HG03097 (cell line): ENCODE measurements around the gene ADAMTS3.
"Not testable (repeated sequence)": the region's sequence is repeated elsewhere in the genome, so short reads cannot be mapped to it uniquely, and the experiment has no call there.

Experiments
- ATAC-seq: cut with Tn5 transposase; IDR thresholded peaks from one replicate; pipeline ENCODE4 v1.9.1; 2021; ENCODE audit not compliant: unreplicated experiment, low FRiP score

The ADAMTS3 gene

GRCh38 chr4:72484981-72485380, 84.0 kb downstream of the ADAMTS3 start:
- no peak for ATAC-seq

DNA sequence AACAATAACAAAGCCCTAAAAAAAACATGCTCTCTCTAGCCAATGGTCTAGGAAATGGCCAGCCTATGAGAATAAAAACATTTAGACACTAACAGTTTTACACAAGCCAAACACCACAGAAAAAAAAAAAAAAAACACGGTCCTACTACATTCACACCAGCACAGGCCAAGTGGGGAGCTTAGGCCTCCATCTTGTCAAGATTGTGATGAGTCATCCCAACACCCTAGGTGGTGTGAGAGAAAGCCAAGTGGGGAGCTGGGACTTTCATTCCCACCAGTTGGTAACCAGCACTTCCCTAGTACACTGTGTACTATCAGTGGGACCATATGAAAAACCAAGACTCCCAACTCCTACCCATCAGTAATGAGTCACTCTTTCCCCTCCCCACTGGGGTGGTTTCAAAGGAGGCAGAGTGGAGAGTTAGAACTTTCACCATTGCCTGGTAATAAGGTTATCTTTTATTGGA, 95.6 kb downstream of the ADAMTS3 start:
- ATAC-seq: no peak

- ATAC-seq: no peak
Observed at GRCh38 chr4:72471816-72472215, 97.2 kb downstream of the ADAMTS3 start.

DNA sequence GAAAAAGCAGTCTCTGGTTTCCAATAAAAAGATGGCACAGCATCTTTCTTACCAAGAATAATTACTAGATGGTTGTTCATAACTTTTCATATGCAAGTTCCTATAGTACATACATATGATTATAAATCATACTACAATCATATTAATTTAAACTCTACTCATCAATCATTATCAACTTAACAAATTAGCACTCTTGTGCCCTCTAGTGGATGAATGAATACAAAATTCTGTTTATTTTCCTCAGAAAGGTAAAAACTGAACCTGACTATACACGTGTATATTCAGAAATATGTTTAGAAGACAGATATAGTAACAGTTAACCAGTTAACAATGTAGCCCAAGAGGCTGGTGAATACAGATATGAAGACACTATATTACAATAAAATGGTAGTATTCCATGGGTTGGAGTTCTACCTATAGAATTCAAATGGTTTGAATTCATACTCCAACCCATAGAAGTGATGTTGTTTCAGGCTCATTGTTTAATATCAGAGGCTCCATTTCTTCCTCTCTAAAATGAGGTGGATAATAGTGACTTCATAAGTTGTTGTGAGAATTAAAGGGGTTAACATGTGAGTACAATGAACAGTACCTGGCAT, 100.0 kb downstream of the ADAMTS3 start:
- ATAC-seq: no peak

- ATAC-seq: no peak
Observed at GRCh38 chr4:72467633-72468032, 101.4 kb downstream of the ADAMTS3 start.

GRCh38 chr4:72463724-72464123, 105.3 kb downstream of the ADAMTS3 start:
- ATAC-seq: no peak

DNA sequence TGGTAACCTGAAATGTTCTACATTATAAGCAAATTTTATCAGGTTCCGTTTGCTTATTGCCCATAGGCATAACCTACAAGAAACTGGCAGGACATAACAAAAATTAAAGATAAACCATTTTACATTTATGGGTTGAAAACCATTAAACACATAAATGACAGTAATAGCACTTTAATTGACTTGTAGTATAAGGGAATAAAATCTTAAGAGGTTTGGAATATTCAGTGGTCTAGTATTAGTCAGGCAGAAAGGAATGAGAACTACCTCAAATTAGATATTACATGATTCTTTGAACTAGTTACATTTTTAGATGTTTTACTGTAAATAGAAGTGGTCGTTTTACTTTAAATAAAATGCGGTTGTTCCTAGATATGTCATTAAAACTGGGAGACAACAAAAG, 111.9 kb downstream of the ADAMTS3 start:
- no peak for ATAC-seq

DNA sequence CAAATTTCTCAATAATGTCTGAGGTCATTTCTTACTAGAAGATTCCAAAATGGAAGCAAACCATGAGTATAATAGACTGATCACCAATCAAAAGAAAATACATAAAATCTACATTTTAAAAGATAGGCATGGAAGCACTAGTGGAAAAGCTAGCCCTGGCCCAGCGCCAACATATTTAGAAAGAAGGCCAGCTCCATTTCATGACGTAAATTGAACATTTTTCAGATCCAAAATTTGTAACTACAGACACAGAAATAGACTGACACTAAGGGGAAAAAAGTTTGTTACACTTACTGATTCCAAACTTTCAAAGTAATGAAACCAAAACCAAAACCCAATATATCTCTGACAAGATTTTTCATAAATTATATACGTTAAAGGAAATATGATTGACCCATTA, 117.7 kb downstream of the ADAMTS3 start:
- no peak for ATAC-seq

- no peak for ATAC-seq
Observed at GRCh38 chr4:72449705-72450104, 119.3 kb downstream of the ADAMTS3 start.

DNA sequence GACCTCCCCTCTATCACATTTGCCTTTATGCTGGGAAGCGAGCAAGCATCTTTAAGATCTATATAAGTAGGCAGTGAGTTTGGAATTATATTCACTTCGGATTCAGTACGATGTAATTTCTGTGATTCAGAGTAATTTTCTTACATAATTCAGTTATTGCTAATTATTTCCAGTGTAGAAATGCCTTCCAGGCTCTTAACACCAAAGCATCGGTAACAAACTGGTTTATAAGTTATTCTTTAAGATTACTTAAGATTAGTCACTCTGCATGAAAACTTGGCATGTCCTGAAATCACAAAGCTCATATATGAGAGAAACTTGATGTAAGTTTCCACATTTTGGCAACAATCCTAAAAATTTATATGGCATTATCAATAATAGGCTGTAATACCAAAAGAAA, 120.8 kb downstream of the ADAMTS3 start:
- no peak for ATAC-seq

GRCh38 chr4:72446353-72447055, 122.5 kb downstream of the ADAMTS3 start:
- no peak for ATAC-seq

GRCh38 chr4:72444092-72444491, 124.9 kb downstream of the ADAMTS3 start:
- ATAC-seq: no peak

DNA sequence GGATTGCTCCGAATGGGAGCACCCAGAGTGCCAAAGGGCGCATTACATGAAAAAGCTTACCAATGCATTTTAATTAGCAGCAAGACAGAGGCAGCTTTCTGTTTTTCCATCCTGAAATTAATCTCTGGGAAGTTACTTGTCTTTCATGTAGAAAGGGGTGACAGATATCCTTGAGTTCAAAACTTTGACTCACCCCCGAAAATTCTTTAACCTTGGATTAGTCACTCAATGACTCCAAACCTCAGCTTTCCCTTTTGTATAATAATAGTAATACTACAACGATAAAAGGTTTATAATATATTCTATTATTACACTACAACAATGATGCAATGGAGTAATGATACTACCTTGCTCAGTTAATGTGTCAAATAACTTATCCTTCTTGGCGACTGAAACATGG, 126.3 kb downstream of the ADAMTS3 start:
- no peak for ATAC-seq

DNA sequence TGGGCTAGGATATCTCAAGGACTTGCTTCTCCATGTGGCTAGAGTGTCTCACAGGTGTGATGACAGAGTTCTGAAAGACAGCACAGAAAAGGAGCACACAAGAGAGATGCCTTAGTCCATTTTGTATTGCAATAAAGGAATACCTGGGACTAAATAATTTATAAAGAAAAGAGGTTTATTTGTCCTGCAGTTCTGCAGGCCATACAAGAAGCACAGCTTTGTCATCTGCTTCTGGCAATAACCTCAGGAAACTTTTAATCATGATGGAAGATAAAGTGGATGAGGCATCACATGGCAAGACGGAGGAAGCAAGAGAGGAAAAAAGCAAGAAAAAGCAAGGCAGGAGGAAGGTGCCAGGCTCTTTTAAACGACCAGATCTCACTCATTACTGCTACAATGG, 126.9 kb downstream of the ADAMTS3 start:
- no peak for ATAC-seq

- no peak for ATAC-seq
Observed at GRCh38 chr4:72440386-72440785, 128.6 kb downstream of the ADAMTS3 start.

DNA sequence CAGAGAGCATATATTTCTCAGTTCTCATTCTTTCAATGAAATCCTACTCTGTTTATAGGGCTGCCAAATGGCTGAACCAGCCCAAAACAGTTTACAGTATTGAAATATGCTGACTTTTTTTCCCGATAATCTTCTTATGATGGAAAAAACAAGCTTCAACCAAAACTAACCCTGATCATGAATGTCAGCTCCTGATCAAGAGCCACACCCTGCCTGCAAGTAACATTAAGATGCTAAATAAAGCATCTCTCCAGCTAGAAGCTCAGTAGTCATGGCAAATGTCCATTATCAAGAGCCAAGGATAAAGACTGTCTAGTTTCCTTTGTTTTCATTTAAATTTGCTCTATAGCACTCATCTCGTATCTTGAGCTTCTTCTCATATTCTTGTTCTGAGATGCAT, 136.0 kb downstream of the ADAMTS3 start:
- ATAC-seq: no peak

GRCh38 chr4:72432282-72432681, 136.7 kb downstream of the ADAMTS3 start:
- ATAC-seq: no peak

- no peak for ATAC-seq
Observed at GRCh38 chr4:72430988-72431387, 138.0 kb downstream of the ADAMTS3 start.

GRCh38 chr4:72430050-72430449, 139.0 kb downstream of the ADAMTS3 start:
- ATAC-seq: no peak

GRCh38 chr4:72429397-72429889, 139.6 kb downstream of the ADAMTS3 start:
- ATAC-seq: no peak

DNA sequence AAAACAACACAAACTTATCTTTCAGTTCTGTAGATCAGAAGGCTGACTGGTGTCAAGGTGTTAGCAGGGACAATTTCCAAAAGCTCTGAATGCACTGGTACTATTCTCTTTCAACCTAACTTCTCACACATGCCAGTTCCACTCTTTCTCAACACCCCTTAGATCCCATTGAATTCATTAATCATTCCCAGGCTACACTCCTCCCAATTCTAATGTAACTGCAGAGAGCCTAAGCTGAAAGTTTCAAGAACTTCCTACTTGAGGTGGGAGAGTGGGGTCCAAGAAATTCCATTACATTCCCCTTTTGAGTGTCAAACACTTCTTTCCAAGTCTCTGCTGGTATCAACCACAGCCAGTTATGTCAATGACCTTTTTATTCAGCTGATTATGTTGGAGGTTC, 142.0 kb downstream of the ADAMTS3 start:
- ATAC-seq: no peak

- ATAC-seq: not testable (repeated sequence)
Observed at GRCh38 chr4:72425908-72426307, 143.1 kb downstream of the ADAMTS3 start.
